ENCODE results near the gene ARL6IP5.
A peak's percentile ranks its signal among the peaks of the same experiment; 100 is the strongest.

The ARL6IP5 gene, protein sequence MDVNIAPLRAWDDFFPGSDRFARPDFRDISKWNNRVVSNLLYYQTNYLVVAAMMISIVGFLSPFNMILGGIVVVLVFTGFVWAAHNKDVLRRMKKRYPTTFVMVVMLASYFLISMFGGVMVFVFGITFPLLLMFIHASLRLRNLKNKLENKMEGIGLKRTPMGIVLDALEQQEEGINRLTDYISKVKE

DNA sequence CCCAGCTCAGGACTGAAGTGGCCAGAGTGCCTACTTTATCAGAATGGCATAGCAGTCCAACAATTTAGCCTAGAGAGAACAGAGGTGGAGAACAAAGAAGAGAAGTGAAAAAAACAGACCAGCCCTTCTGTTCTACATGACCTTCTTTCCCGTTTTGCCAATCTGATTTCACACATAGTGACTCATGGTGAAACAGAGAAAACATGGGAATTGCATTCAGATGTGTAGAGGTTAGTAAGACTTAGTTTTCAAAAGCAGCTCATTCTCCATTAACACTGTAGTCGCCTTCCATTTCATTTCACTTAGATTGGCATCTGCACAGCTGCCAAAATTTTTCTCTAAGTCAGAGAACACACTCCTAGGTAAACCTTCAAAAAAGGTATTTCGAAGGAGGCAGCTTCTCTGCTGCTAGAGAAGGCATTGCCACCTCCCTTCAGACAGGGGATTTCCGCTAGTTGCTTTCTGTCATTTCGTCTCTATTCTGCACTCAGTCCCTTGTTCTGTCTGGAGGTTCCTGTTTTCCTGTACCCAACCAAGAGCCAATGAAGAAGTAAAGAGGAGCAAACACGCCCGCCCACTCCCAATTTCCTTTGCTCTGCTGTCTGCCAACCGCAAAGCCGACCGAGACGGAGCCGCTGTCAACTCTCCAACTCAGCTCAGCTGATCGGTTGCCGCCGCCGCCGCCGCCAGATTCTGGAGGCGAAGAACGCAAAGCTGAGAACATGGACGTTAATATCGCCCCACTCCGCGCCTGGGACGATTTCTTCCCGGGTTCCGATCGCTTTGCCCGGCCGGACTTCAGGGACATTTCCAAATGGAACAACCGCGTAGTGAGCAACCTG lies at the start of gene ARL6IP5:
Gene ARL6IP5, plus strand, starts transcription at position 612 of the 842 bp plus-strand sequence. Its CDS starts 111 bp downstream, at position 723.
- DNase-seq, result peak; percentile 99 to 100

DNA sequence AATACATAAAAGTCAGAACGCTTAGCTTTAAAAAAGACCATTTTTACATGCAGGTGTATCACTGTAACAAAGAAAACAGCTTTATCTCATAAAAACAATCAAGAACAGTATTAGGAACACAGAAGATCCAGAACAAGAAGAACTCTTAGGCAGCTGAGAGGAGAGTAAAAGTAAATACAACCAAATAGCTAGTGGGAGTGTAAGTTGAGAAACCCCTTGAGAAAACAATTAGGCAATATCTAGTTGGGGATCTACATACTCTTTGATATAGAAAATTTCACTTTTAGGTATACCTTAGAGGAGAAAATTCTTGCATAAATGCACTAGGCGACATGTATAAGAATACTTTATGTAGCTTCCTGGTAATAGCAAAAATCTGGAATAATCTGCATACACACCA lies 40.1 kb upstream of the ARL6IP5 start:
- DNase-seq, result no peak

DNA sequence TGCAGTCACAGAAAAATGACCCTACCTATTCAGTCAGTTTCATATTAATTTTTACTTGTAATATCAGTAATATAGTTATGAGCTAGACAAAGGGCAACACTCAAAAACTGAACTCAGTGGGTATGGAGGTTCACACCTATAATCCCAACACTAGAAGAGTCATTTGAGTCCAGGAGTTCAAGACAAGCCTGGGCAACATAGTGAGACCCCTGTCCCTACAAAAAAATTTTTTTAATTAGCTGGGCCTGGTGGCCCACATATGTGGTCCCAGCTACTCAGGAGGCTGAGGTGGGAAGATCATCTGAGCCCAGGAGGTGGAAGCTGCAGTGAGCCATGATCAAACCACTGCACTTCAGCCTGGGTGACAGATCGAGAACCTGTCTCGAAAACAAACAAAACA lies 35.7 kb upstream of the ARL6IP5 start:
- no peak for DNase-seq

DNA sequence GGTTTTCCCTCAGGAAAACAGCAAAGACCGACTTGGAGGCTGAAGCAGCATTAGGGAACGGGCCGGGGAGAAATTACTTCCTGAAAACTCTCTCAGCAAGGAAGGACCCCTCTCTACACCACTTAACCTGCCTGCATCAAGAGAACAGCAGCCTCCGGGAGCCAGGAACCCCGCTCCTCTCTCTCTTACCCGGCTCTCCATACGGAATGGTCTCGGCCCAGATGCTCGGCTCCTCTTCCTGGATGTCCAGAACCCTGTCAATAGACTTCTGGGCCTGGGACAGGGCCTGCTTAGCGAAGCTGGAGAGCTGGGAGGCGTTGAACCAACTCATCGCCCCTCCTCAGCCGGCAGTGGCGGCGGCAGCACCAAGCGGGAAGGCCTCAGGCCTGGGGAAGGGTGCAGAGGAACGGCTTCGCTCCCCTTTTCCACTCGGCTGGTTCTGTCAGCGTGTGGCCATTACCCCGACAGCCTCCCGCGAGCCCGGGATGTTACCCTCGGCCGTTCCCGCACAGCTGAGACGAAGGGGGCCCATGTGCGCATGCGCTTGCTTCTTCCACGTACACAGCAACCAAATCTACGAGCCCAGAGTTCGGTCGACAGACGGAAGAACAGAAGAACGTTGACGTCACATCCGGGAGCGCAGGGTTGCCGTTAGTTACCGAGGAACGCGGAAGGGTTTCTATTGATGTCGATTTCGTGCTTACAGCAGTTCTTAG lies 32.8 kb upstream of the ARL6IP5 start, which contains the start of gene TMF1:
Gene TMF1, minus strand, starts transcription at position 578 of the 716 bp plus-strand sequence. Its CDS starts 247 bp downstream, at position 331.
- DNase-seq, result no peak

DNA sequence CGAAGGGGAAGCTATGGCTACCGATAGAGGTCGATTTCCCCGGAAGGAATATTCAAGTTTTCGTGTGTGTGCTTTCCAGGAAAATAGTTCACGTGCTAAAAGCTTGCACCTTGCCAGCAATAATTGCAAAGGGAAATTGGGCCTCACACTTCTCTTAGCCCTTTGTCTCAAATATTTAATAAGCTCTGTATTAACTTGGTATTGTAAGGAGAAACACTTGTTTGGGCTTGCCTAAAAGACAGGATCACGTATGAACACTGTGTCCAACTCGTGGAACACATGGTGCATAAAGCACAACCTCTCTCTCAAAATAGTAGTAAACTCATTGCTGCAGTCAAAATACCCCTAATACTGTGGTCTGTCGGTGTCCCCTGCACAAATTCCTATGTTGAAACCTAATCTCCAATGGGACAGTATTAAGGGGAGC lies 32.3 kb upstream of the ARL6IP5 start:
- DNase-seq, result no peak

DNA sequence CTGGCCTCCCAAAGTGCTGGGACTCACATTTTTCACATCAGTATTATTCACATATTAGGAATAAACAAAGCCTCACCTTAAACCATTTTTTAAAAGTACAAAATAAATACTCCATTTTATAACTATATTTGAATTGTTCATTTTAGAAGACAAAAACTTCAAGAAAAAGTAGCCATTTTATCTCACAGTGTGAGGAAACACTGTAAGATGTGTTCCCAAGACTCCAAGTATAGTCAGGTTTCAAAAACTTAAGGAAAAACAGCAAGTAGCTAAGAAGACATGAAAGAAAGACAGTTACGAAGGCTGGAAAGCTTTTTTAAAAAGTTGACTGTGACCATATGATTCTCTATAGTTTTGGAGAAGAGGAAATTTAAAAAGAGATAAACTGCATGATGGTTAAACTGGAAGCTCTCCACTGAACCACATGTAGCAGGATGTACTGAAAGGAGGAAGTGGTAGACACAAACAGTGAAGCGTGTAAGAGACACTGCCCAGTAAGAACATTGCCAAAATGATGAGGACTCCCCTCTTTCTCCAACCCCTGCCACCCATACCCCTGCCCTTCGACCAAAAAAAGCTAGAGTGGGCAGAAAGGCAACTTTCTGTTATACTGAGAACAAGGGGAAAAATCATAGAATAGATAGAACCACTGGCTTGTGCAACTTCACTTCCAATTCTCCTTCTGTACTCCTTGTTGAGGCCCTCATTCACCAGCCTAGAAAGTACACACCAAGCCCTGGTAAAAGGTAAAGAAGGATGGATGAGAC lies 26.4 kb upstream of the ARL6IP5 start:
- peak; percentile 80 to 88 for DNase-seq

DNA sequence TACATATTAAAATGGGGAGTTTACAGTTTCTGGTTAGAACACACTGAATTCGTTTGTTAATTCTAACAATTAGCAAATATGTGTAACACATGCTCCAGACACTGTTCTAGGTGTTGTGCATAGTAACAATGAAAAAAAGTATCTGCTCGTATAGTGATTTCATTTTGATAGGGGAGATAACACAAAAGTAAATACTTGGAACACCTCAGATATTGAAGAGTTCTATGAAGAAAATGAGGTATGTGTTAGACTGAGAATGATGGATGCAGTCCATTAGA lies 25.9 kb upstream of the ARL6IP5 start:
- no peak for DNase-seq

DNA sequence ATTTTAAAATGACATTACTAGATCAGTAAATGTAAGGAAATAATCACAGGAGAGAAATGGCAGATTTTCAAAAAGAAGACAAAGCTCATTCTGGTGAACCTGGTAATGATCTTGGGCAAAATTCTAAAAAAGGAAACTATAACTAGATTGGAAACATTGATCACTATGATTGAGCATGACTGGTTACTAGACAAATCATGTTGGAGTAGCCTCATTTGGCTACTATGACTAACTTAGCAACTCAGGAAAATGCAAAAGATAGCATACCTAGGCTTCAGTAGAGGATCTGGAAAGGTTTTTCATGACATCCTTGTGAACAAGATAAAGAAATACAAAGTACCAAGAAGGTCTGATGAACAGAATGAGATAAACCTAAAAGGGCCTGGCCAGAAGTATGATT lies 25.0 kb upstream of the ARL6IP5 start:
- DNase-seq, result no peak

DNA sequence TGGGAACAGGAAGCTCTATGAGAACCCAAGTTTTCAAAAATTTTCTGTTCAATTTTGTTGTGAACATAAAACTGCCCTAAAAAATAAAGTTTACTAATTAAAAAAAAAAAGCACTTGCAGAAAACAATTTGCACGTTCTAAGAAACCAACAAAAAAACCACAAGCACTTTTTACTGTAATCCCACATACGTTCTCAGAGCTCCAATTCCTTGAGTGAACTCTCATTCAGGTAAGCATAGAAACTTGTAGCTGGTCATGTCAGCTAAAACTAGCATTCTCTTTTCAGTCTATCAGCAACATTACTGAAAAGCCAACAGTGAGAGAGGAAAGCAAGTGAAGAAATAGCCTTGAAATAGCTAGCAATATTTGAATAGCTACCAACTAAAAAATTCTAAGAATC lies 21.1 kb upstream of the ARL6IP5 start:
- DNase-seq, result no peak

DNA sequence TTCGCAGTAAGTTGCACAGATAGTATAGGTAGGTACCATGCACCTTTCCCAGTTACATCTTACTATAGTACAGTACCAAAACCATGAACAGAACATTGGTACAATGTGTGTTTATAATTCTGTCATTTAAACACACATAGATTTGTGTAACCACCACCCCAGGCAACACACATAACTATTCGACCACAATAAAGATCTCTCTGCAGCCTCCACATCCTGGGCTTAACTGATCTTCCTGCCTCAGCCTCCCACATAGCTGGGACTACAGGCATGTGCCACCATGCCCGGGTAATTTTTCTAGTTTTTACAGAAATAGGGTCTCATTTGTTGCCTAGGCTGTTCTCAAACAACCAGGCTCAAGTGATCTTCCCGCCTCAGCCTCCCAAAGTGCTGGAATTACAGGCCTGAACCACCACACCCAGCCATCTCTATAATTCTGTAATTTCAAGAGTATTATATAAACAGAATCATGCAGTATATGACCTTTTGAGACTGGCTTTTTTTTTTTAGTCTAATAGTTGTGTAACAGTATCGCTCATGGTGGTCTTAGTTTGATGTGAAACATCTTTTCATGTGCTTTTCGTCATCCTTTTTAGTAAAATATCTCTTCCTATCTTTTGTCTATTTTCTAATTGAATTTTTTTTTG lies 19.3 kb upstream of the ARL6IP5 start:
- peak; percentile 21 to 29 for DNase-seq

DNA sequence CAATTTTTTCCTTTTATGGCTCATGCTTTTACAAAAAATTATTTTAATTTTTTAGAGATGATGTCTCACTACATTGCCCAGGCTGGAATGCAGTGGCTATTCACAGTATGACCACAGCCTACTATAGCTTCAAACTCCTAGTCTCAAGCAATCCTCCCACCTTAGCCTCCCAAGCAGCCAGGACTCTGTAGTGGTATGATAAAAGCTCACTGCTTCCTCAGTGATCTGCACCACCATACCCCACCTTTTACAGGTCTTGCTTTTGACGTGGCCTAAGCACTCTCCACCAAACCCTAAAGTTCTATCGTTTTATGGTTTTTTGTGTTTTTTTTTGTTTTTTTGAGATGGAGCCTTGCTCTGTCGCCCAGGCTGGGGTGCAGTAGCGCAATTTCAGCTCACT lies 18.6 kb upstream of the ARL6IP5 start:
- no peak for DNase-seq

DNA sequence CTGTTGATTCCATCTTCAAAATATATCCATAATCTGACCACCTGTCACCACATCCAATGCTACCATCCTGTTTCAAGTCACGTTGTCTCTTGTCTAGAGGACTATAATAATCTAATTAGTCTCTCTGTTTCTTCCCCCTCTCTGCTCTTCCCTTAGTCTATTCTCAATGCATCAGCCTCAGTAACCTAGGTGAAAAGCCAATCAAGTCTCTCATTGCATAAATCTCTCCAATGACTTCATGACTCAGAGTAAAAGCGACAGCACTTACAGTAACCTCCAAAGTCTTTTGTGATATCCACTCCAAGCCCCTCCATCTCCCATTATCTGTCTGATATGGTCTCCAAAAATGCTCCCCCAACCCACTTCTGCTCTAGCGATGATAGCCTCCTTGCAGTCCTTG lies 11.8 kb upstream of the ARL6IP5 start:
- no peak for DNase-seq

DNA sequence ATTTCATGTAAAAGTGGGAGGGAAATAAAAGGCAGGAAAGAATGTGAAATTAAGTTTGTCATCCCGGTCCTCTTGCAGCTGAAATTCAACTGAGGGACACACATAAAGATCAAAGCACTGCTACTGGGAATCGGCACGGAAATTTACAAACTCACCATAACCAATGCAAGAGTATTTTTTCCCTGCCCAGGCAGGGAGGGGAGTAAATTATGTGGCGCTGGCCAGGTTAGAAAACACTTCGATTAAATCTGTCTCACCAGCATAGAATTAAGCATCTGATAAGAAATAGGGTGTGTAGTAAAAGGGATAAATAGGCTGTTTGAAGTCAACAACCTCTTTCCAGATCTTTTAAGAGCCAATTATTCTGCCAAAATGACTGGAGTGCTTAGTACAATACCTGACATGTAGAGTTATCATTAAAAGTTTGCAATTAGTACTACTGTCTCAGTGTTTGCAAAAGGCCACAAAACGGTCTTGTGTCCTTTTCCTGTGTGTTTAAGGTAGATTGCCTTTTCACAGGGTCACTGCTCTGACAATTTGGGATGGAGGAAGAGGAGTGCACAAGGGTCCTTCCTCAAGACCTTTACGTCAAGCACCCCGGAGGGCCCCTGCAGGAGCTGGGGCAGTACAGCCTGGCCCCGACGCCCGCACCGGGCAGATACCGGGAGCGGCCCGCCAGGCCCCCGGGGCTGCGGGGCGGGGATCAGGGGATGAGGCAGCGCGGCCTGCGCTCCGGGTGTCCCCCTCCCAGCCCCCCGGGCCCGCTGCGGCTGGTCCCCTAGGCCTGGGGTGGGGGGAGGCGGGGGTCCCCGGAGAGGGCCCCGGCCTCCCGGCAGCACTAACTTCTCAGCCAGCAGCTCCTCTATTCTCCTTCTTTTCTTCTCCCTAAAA lies 5.2 kb upstream of the ARL6IP5 start:
- no peak for DNase-seq

DNA sequence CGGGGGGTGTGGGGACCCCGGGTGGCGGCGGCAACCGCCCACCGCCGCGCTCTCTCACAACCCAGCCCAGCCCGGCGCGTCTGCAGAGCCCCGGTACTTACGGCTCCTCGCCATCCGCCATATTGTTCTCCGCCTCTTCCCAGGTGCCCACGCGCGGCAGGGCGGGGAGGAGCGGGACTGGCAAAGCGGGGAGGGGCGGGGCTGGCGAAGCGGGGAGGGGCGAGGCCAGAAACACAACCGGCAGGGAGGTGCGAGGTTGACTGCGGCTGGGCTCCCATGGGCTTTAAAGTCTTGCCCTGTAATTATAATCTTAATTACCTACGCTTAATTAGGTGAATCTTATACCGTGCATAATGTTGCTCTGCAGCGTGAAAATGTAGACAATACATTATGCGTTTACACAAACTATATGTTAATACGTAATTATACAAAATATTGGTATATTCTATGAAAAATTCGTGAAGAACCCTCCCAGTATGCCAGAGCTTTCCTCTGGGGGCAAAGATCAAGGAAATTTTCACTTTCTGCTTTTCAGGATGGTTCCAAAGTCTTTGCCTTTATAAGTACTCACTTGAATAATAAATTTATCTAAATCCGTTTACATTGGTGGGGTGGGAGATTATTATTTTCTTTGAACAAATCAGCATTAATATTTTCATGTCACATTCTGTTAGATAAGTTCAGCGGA lies 4.4 kb upstream of the ARL6IP5 start, which contains the start of gene UBA3:
Gene UBA3, minus strand, starts transcription at position 133 of the 688 bp plus-strand sequence. Its CDS starts 12 bp downstream, at position 121.
- DNase-seq, result peak; percentile 89 to 90

DNA sequence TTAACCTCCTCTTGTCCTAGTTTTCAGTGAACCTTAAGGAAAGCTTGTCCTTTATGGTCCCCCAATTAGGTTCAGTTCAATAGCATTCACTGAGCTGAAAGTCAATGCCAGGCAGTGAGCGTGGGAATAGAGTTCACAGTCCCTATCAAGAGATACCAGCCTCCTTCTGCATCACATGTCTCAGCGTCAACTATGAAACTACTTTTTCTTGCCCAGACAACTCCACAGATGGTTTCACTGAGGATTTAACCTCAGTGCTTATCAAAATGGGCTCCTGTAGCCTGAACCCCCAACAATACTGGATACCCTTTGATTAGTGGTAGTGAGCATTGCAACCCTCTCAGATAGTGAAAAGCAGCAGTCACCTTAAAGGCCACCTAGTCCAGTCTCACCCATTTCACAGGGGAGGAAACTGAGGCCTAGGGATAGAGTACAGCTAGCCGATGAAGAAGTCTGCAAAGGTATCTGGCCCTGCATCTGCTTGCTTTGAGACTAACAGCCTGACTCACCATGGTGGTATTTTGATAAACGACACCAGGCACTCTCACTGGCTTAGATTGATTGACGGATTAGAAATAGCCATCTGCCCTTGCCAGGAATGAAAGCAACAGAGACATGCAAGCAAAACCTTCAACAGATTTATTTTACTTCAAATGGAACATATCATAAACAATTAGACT lies 3.0 kb upstream of the ARL6IP5 start:
- DNase-seq, result no peak

DNA sequence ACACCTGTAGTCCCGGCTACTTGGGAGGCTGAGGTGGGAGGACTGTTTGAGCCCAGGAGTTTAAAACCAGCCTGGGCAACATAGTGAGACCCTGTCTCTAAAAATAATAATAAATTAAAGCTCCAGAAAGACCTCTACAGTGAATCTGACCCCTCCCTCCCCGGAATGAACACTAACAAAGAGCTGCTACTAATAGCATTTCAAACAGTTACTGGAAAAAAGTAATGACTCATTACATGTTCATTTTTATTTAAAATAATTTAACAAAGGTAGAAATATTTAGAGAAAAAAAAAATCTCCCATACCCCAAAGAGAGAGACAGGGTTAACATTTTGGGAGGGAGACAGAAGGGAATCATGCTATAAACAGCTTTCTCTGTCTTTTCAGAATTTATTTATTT lies 2.4 kb upstream of the ARL6IP5 start:
- DNase-seq, result no peak

DNA sequence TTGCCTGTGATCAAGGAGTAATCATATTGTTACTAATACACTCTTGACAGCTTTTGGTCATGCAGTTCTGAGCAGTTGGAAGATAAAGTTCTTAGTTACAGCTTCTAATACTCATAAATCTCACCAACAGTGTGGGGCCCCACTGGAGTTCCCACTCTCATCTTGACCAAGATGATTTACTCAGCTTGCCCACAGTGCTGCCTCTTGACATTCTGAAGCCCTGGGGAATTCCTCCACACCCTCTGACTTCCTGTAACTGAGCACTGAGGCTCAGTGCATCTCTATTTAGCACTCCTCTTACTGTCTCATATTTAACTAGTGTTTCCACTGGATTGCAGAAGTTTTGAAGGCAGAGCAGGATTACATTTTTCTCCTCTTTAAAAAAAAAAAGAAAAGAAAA lies 1.9 kb upstream of the ARL6IP5 start:
- DNase-seq, result peak; percentile 63

DNA sequence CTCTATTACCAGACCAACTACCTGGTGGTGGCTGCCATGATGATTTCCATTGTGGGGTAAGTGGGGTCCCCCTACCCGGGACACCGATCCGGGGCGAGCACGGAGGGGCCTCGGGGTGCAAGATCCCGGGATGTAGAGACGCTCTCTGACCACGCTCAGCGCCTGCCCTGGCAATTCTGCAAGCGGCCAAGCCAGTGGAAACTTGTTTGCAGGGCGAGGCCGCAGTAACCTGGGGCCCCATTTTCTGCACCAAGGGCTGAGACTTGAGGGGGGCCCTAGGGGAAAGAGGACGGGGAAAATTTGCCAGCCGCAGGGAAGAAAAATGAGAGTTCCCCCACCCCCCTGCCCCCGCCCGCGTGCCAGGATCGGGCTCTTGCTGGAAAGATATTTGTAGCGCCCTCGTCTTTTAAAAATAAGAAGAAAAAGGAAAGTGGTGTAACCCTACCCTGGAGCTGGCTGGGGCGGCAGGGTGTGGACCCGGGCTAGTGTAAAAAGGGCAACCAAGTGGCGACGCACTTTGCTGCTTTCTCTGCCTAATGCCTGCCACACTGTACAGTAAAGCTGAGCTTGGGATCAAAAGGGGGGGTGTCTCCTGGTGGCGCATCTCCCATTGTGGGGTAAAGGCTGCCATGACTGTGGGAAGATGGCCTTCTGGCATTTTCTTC lies 563 bp downstream of the ARL6IP5 start:
- DNase-seq, result peak in 1 of 2 experiments; percentile 22
